Measurements from ENCODE around the gene TIMP1. TPM values are rescaled to one million over a fixed set of nuclear protein-coding genes. Genes with fewer than 3 reads are reported as not detected.

TIMP1 gene
- polyA plus RNA-seq, 1 donor from 2014 or later, result 2.0 TPM

DNA sequence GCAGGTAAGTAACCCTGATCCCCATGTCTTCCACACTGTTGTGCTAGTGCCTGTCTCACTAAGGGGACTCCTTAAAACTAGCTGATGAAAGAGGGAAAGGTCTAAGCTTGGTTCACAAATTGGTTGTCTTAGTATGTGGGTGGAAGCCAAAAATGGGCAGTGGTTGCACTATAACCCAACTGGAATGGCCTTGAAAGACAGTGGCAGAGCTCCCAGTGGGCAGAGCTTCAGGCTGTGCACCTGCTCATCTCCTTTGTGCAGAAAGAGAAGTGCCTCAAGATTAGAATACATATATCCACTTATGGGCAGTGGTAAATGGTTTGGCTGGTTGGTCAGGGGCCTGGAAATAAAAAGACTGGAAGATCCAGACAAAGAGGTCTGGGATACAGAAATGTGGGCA lies 30.2 kb downstream of the TIMP1 start:
- Histone ChIP-seq H3K4me2 (ENCODE audit: low read length) (no peak overlapping the region), H3K79me2 (replicated peaks; ENCODE audit: insufficient read depth, low read length) (no peaks in the 10 kb centered on the region), H3K9me2 (ENCODE audit: insufficient read depth, low read length) (no peaks in the 10 kb centered on the region), H3K9me3 (ENCODE audit: low read length) (no peaks in the 10 kb centered on the region), H3K9ac (ENCODE audit: low read length) (no peak overlapping the region), H3K27me3 (ENCODE audit: insufficient read depth, low read depth, low read length) (no peaks in the 10 kb centered on the region), H3K27ac (ENCODE audit: low read length) (no peak overlapping the region), H4K20me1 (ENCODE audit: insufficient read depth) (no peaks in the 10 kb centered on the region), H2AFZ (ENCODE audit: low read depth, low read length) (no peak overlapping the region), H3K36me3 (ENCODE audit: insufficient read depth, low read length) (no peaks in the 10 kb centered on the region), H3K4me3 (ENCODE audit: low read length) (no peak overlapping the region), H3F3A (ENCODE audit: insufficient read depth, low read length, poor library complexity, severe bottlenecking) (no peaks in the 10 kb centered on the region)
- TF ChIP-seq, protein P1, sequence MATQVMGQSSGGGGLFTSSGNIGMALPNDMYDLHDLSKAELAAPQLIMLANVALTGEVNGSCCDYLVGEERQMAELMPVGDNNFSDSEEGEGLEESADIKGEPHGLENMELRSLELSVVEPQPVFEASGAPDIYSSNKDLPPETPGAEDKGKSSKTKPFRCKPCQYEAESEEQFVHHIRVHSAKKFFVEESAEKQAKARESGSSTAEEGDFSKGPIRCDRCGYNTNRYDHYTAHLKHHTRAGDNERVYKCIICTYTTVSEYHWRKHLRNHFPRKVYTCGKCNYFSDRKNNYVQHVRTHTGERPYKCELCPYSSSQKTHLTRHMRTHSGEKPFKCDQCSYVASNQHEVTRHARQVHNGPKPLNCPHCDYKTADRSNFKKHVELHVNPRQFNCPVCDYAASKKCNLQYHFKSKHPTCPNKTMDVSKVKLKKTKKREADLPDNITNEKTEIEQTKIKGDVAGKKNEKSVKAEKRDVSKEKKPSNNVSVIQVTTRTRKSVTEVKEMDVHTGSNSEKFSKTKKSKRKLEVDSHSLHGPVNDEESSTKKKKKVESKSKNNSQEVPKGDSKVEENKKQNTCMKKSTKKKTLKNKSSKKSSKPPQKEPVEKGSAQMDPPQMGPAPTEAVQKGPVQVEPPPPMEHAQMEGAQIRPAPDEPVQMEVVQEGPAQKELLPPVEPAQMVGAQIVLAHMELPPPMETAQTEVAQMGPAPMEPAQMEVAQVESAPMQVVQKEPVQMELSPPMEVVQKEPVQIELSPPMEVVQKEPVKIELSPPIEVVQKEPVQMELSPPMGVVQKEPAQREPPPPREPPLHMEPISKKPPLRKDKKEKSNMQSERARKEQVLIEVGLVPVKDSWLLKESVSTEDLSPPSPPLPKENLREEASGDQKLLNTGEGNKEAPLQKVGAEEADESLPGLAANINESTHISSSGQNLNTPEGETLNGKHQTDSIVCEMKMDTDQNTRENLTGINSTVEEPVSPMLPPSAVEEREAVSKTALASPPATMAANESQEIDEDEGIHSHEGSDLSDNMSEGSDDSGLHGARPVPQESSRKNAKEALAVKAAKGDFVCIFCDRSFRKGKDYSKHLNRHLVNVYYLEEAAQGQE (IDR thresholded peaks at IDR 0.05; ENCODE audit: borderline replicate concordance), result no peak
- TF ChIP-seq POLR2AphosphoS5 (IDR thresholded peaks at IDR 0.05), result no peak
- TF ChIP-seq, protein P2, sequence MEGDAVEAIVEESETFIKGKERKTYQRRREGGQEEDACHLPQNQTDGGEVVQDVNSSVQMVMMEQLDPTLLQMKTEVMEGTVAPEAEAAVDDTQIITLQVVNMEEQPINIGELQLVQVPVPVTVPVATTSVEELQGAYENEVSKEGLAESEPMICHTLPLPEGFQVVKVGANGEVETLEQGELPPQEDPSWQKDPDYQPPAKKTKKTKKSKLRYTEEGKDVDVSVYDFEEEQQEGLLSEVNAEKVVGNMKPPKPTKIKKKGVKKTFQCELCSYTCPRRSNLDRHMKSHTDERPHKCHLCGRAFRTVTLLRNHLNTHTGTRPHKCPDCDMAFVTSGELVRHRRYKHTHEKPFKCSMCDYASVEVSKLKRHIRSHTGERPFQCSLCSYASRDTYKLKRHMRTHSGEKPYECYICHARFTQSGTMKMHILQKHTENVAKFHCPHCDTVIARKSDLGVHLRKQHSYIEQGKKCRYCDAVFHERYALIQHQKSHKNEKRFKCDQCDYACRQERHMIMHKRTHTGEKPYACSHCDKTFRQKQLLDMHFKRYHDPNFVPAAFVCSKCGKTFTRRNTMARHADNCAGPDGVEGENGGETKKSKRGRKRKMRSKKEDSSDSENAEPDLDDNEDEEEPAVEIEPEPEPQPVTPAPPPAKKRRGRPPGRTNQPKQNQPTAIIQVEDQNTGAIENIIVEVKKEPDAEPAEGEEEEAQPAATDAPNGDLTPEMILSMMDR (IDR thresholded peaks at IDR 0.05; ENCODE audit: poor library complexity, severe bottlenecking), result no peak
- TF ChIP-seq RAD21 (conservative IDR thresholded peaks at IDR 0.05), result no peak
- TF ChIP-seq MXI1 (conservative IDR thresholded peaks at IDR 0.05; ENCODE audit: poor library complexity, severe bottlenecking), result no peak
- TF ChIP-seq EP300 (conservative IDR thresholded peaks at IDR 0.05; ENCODE audit: poor library complexity, severe bottlenecking), result no peak
- no peak for TF ChIP-seq TAF1 (IDR thresholded peaks at IDR 0.05; ENCODE audit: low read depth)
- TF ChIP-seq SMC3 (conservative IDR thresholded peaks at IDR 0.05; ENCODE audit: poor library complexity), result no peak
- TF ChIP-seq EZH2 (IDR thresholded peaks at IDR 0.05; ENCODE audit: borderline replicate concordance, insufficient read depth, low read length, poor library complexity, severe bottlenecking), result no peak

DNA sequence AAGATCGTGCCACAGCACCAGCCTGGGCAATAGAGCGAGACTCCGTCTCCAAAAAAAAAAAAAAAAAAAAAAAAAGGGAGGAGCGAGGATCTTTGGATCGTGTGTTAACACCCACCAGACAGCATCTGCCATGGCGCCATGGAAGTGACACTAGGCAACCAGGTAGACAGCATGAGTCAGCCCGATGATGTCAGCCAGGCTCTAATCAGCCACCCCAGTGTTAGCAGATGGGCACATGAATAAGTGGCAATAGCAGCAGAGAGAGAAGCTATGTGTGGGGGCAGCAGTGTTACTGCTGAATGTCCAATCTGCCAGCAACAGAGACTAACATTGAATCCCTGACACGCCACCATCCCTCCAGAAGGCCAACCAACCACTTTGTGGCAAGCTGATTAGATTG lies 30.8 kb downstream of the TIMP1 start:
- H3K4me3 ChIP-seq (ENCODE audit: low read length), result no peak overlapping the region
- H3K9ac ChIP-seq (ENCODE audit: low read length), result no peak overlapping the region
- no peaks in the 10 kb centered on the region for H3K9me3 ChIP-seq (ENCODE audit: low read length)
- no peaks in the 10 kb centered on the region for H3K79me2 ChIP-seq (replicated peaks; ENCODE audit: insufficient read depth, low read length)
- no peaks in the 10 kb centered on the region for H3F3A ChIP-seq (ENCODE audit: insufficient read depth, low read length, poor library complexity, severe bottlenecking)
- H3K9me2 ChIP-seq (ENCODE audit: insufficient read depth, low read length), result no peaks in the 10 kb centered on the region
- no peak overlapping the region for H2AFZ ChIP-seq (ENCODE audit: low read depth, low read length)
- H3K27me3 ChIP-seq (ENCODE audit: insufficient read depth, low read depth, low read length), result no peaks in the 10 kb centered on the region
- TF ChIP-seq POLR2AphosphoS5 (IDR thresholded peaks at IDR 0.05), result no peak
- TF ChIP-seq TAF1 (IDR thresholded peaks at IDR 0.05; ENCODE audit: low read depth), result no peak
- TF ChIP-seq, protein P1 (IDR thresholded peaks at IDR 0.05; ENCODE audit: borderline replicate concordance), result no peak
- TF ChIP-seq MXI1 (conservative IDR thresholded peaks at IDR 0.05; ENCODE audit: poor library complexity, severe bottlenecking), result no peak
- no peak for TF ChIP-seq EZH2 (IDR thresholded peaks at IDR 0.05; ENCODE audit: borderline replicate concordance, insufficient read depth, low read length, poor library complexity, severe bottlenecking)
- no peak for TF ChIP-seq EP300 (conservative IDR thresholded peaks at IDR 0.05; ENCODE audit: poor library complexity, severe bottlenecking)
- TF ChIP-seq, protein P2 (IDR thresholded peaks at IDR 0.05; ENCODE audit: poor library complexity, severe bottlenecking), result no peak
- TF ChIP-seq SMC3 (conservative IDR thresholded peaks at IDR 0.05; ENCODE audit: poor library complexity), result no peak
- TF ChIP-seq RAD21 (conservative IDR thresholded peaks at IDR 0.05), result no peak
- H3K27ac ChIP-seq (ENCODE audit: low read length), result no peak overlapping the region
- H4K20me1 ChIP-seq (ENCODE audit: insufficient read depth), result no peaks in the 10 kb centered on the region
- no peak overlapping the region for H3K4me2 ChIP-seq (ENCODE audit: low read length)
- no peaks in the 10 kb centered on the region for H3K36me3 ChIP-seq (ENCODE audit: insufficient read depth, low read length)
